Osteoblast (primary cell): Measurements from ENCODE around the gene PEX11B. TPM values are rescaled to one million over a fixed set of nuclear protein-coding genes. Genes with fewer than 3 reads are reported as not detected.

Experiments used
- DNase-seq: peaks from one replicate; pipeline ENCODE4 v3.0.0; 2011; ENCODE audit warnings: low spot score, mixed read lengths; ENCODE audit not compliant: insufficient read length; ENCODE audit errors: missing footprints
- H2AFZ ChIP-seq: 2 replicates; pipeline ENCODE4 v1.6.0; 2011; ENCODE audit warnings: mild to moderate bottlenecking, low read length
- H3K27ac ChIP-seq: 2 replicates; pipeline ENCODE4 v1.5.1; 2011; ENCODE audit warnings: mild to moderate bottlenecking, low read depth, low read length, moderate library complexity
- H3K27me3 ChIP-seq: 2 replicates; pipeline ENCODE4 v1.6.0; 2012; ENCODE audit warnings: mild to moderate bottlenecking, control low read depth, inconsistent platforms, low read length, moderate library complexity; ENCODE audit not compliant: insufficient read depth
- H3K36me3 ChIP-seq: 2 replicates; pipeline ENCODE4 v1.5.1; 2011; ENCODE audit warnings: mild to moderate bottlenecking, low read length, control low read depth, moderate library complexity; ENCODE audit not compliant: insufficient read depth
- H3K4me1 ChIP-seq: 2 replicates; pipeline ENCODE4 v1.5.1; 2011; ENCODE audit warnings: mild to moderate bottlenecking, low read length, control low read depth, moderate library complexity; ENCODE audit not compliant: insufficient read depth
- H3K4me2 ChIP-seq: 2 replicates; pipeline ENCODE4 v1.6.0; 2011; ENCODE audit warnings: mild to moderate bottlenecking, low read length; ENCODE audit not compliant: insufficient read depth
- H3K4me3 ChIP-seq: fragments of 200-600 bp; sonication (generic); 3 replicates; pipeline ENCODE4 v1.5.1; 2012; ENCODE audit warnings: mild to moderate bottlenecking, low read length, inconsistent platforms; ENCODE audit not compliant: insufficient read depth
- H3K79me2 ChIP-seq: 2 replicates; pipeline ENCODE4 v1.6.0; 2012; ENCODE audit warnings: mild to moderate bottlenecking, low read length, control low read depth, inconsistent platforms; ENCODE audit not compliant: insufficient read depth
- H3K9me3 ChIP-seq: 2 replicates; pipeline ENCODE4 v1.5.1; 2011; ENCODE audit warnings: low read depth, low read length, control low read depth
- H4K20me1 ChIP-seq: 2 replicates; pipeline ENCODE4 v1.6.0; 2012; ENCODE audit warnings: mild to moderate bottlenecking, low read length, control low read depth; ENCODE audit not compliant: insufficient read depth
- CTCF ChIP-seq: IDR thresholded peaks from 2 replicates; pipeline ENCODE4 v1.5.1; 2011; ENCODE audit warnings: mild to moderate bottlenecking, low read depth, low read length, moderate library complexity; ENCODE audit errors: extremely low read depth
- total RNA-seq: library from RNA; depleted of rRNA; stranded (reverse); fragments of >200 nt; gene quantifications from 2 replicates; pipeline ENCODE4 v1.2.3, GENCODE V29; 2012

The PEX11B gene
- total RNA-seq, 1 donor = 20.3 TPM

- H3K79me2 ChIP-seq = no peaks in the 10 kb centered on the region
- H3K36me3 ChIP-seq = no peaks in the 10 kb centered on the region
- peak overlapping the region; percentile 46 for H3K4me3 ChIP-seq
- TF ChIP-seq CTCF = peak; percentile 99
- peak overlapping the region; percentile 93 for H3K27ac ChIP-seq
- H3K27me3 ChIP-seq = no peaks in the 10 kb centered on the region
- DNase-seq = peak; percentile 97
- H3K9me3 ChIP-seq = no peaks in the 10 kb centered on the region
- H3K4me1 ChIP-seq = peaks cover 28% of the 10 kb centered on the region
- peak overlapping the region; percentile 64 for H2AFZ ChIP-seq
- H3K4me2 ChIP-seq = peak overlapping the region; percentile 85
- H4K20me1 ChIP-seq = no peaks in the 10 kb centered on the region
These were observed 26.7 kb downstream of the PEX11B start for GRCh38 chr1:145891587-145892485.

GRCh38 chr1:145891143-145891542, 27.4 kb downstream of the PEX11B start:
- Histone ChIP-seq H4K20me1 (no peaks in the 10 kb centered on the region), H3K79me2 (no peaks in the 10 kb centered on the region), H3K4me2 (peak overlapping the region; percentile 85), H3K27me3 (no peaks in the 10 kb centered on the region), H3K36me3 (no peaks in the 10 kb centered on the region), H3K4me1 (peaks cover 30% of the 10 kb centered on the region), H3K9me3 (no peaks in the 10 kb centered on the region), H2AFZ (peak overlapping the region; percentile 64), H3K27ac (peak overlapping the region; percentile 93), H3K4me3 (peak overlapping the region; percentile 40)
- DNase-seq = no peak
- no peak for TF ChIP-seq CTCF

GRCh38 chr1:145889722-145890121, 28.8 kb downstream of the PEX11B start:
- Histone ChIP-seq H3K4me2 (no peak overlapping the region), H4K20me1 (no peaks in the 10 kb centered on the region), H3K27me3 (no peaks in the 10 kb centered on the region), H3K27ac (no peak overlapping the region), H3K36me3 (no peaks in the 10 kb centered on the region), H3K79me2 (no peaks in the 10 kb centered on the region), H3K9me3 (no peaks in the 10 kb centered on the region), H2AFZ (no peak overlapping the region), H3K4me3 (no peak overlapping the region), H3K4me1 (peaks cover 39% of the 10 kb centered on the region)
- DNase-seq = no peak
- no peak for TF ChIP-seq CTCF

- Histone ChIP-seq H3K27me3 (no peaks in the 10 kb centered on the region), H3K36me3 (no peaks in the 10 kb centered on the region), H4K20me1 (no peaks in the 10 kb centered on the region), H3K27ac (no peak overlapping the region), H3K4me1 (peaks cover 40% of the 10 kb centered on the region), H3K4me2 (no peak overlapping the region), H3K4me3 (no peak overlapping the region), H2AFZ (no peak overlapping the region), H3K79me2 (no peaks in the 10 kb centered on the region), H3K9me3 (no peaks in the 10 kb centered on the region)
- DNase-seq = no peak
- no peak for TF ChIP-seq CTCF
These were observed 30.9 kb downstream of the PEX11B start for GRCh38 chr1:145887631-145888030.
